Activated CD4-positive, alpha-beta T cell treated with anti-CD3 and anti-CD28 coated beads for 36 hours (primary cell): ENCODE data around the gene SLC39A10. TPM values are rescaled to one million over a fixed set of nuclear protein-coding genes. Genes with fewer than 3 reads are reported as not detected.
"Not testable (repeated sequence)": the region's sequence is repeated elsewhere in the genome, so short reads cannot be mapped to it uniquely, and the experiment has no call there.

Experiments used
- ATAC-seq: fragments of 200-7000 bp; cut with Tn5 transposase; one replicate; pipeline ENCODE4 v1.10.0; 2021; ENCODE audit warnings: mild to moderate bottlenecking, moderate library complexity
- CTCF ChIA-PET: fragments of 350-600 bp; sonication (Branson Sonifier 250); formaldehyde crosslinking; loops from one replicate; lab custom pipeline; 2021; ENCODE audit warnings: antibody characterized with exemption; lab: Charles Lee
- POLR2A ChIA-PET: fragments of 350-600 bp; sonication (Branson Sonifier 250); formaldehyde crosslinking; loops from one replicate; lab custom pipeline; 2021; ENCODE audit warnings: antibody characterized with exemption, inconsistent platforms; lab: Charles Lee
- DNase-seq: peaks from one replicate; pipeline ENCODE4 v3.0.0-alpha.2; 2020
- H3K27ac Mint-ChIP-seq: one replicate; pipeline ENCODE4 v1.8.0; 2021; ENCODE audit warnings: mixed read lengths
- H3K27me3 Mint-ChIP-seq: one replicate; pipeline ENCODE4 v1.8.0; 2021; ENCODE audit warnings: mixed read lengths
- H3K36me3 Mint-ChIP-seq: one replicate; pipeline ENCODE4 v1.8.0; 2021; ENCODE audit warnings: low read depth, mixed read lengths
- H3K4me1 Mint-ChIP-seq: one replicate; pipeline ENCODE4 v1.8.0; 2021; ENCODE audit warnings: mixed read lengths
- H3K4me3 Mint-ChIP-seq: one replicate; pipeline ENCODE4 v1.8.0; 2021; ENCODE audit warnings: mild to moderate bottlenecking, moderate library complexity, mixed read lengths
- H3K9me3 Mint-ChIP-seq: one replicate; pipeline ENCODE4 v1.8.0; 2021; ENCODE audit warnings: low read depth, mixed read lengths
- intact Hi-C, 2 experiments: fragments of 100-400 bp; cut with DNase I in 1 of 2; cut with micrococcal nuclease in 1 of 2; formaldehyde crosslinking; loops; one replicate each; pipeline versions ENCODE4 v1.14.2 to v1.15.1; 2022 to 2024; cut with DNase I, micrococcal nuclease
- total RNA-seq, 2 experiments: library from RNA; stranded (reverse); gene quantifications; one replicate each; pipeline ENCODE4 v1.2.3, GENCODE V29; 2021

SLC39A10 gene
- total RNA-seq, 2 experiments from 2014 or later: 24.0 to 27.8 TPM

DNA sequence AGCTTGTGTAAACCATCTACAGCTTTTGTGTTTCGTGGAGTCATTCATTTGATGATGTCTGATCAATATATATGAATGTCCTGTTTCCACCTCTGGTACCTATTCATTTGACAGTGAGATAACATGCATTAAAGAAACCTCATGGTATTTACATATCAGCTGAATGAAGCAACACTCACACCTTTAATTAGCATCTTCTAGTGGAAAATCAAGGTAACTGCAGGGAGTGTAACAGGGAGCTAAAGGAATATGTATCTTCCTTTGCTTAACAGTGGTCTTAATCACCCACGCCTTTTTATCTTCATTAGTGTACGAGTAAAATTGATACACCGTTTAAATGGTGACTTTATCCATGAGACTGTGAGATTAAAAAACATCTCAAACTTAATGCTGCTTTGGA lies 15.6 kb downstream of the SLC39A10 start:
- intact Hi-C loops: no loop called here
- POLR2A ChIA-PET: interaction anchor here (0.6 to 1.0 kb wide), 3 partner anchors 13 to 403 kb away, joined by 3 to 4 read pairs (median 3); partner anchors contain the start of gene SLC39A10
- Mint-ChIP-seq H3K9me3 (no peaks in the 10 kb centered on the region), H3K4me3 (no peak overlapping the region), H3K36me3 (peaks cover under 1% of the 10 kb centered on the region), H3K4me1 (peaks cover 33% of the 10 kb centered on the region), H3K27ac (no peak overlapping the region), H3K27me3 (no peaks in the 10 kb centered on the region)
- no peak for DNase-seq
- no peak for ATAC-seq
- CTCF ChIA-PET: interaction anchor here (0.6 to 2.3 kb wide), 5 partner anchors 10 to 484 kb away, joined by 3 to 8 read pairs (median 4); no protein-coding TSS in a partner anchor

DNA sequence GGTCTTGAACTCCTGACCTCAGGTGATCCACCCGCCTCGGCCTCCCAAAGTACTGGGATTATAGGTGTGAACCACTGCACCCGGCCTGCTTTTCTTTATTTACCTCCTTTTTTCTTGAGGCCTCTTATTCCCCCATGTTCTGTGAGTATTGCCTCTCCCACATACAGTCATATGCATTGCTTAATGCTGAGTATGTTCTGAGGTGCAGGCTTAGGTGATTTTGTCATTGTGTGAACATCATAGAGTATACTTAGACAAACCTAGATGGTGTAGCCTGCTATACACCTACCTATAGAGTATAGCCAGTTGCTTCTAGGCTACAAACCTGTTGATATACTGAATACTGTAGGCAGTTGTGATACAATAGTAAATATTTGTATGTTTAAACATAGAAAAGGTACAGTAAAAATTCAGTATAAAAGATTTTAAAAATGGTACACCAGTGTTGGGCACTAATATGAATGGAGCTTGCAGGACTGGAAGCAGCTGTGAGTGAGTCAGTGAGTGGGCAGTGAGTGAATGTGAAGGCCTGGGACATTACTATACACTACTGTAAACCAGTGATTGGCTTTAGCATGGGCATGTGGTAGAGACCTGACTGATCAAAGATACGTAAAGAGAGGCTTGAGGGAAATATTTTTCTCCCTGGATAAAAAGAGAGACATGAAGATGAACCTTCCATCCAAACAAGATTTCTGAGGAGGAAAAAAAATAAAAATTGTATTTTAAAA lies 17.6 kb downstream of the SLC39A10 start:
- Mint-ChIP-seq H3K4me1 (peaks cover 32% of the 10 kb centered on the region), H3K27me3 (no peaks in the 10 kb centered on the region), H3K9me3 (no peaks in the 10 kb centered on the region), H3K4me3 (no peak overlapping the region), H3K27ac (no peak overlapping the region), H3K36me3 (peaks cover 5% of the 10 kb centered on the region)
- no peak for ATAC-seq
- no peak for DNase-seq
- ChIA-PET POLR2A (no interaction called here), CTCF (no interaction called here)
- intact Hi-C loops: no loop called here

DNA sequence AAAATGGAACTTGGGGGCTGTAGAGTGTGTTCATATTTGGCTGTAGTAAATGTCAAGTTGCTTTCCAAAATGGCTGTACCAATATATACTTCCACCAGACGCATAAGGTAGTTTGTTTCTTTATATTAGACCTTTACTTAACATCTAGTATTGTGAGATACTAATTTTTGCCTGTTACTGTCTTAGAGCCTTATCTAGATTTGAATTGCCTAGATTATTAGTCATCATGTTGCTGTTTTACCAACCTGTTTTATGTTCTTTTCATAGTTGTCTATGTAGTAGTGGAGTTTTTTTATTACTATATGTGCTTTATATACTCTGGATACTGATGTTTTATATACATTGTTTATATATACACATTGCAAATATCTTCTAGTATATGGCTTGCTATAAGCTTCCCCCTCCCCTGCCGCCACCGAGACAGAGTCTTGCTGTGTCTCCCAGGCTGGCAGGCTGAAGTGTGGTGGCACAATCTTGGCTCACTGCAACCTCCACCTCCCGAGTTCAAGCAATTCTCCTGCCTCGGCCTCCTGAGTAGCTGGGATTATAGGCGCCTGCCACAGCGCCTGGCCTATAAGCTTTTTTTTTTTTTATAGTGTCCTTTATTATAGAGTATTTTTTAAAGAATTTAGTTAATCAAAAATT lies 18.9 kb downstream of the SLC39A10 start:
- CTCF ChIA-PET: no interaction called here
- peak; percentile 61 for ATAC-seq

DNA sequence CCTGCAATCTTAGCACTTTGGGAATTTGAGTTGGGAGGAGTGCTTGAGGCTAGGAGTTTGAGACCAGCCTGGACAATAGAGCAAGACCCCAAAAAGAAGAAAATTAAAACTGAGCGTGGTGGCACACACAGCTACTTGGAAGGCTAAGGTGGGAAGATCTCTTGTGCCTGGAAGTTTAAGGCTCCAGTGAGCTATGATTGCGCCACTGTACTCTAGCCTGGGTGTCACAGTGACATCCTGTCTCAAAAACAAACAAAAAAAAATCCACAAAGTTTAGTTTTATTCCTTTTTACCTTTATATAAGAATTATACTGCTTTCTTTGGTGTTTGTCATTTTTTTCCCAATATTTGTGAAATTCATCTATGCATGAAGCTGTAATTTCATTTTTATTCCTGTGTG lies 20.3 kb downstream of the SLC39A10 start:
- no peaks in the 10 kb centered on the region for H3K27me3 Mint-ChIP-seq
- ChIA-PET CTCF (interaction anchor here (0.7 to 1.2 kb wide), 2 partner anchors 10 to 248 kb away, joined by 6 to 7 read pairs; no protein-coding TSS in a partner anchor), POLR2A (no interaction called here)
- H3K4me1 Mint-ChIP-seq: peaks cover 38% of the 10 kb centered on the region
- H3K9me3 Mint-ChIP-seq: no peaks in the 10 kb centered on the region
- DNase-seq (no peak), ATAC-seq (no peak)
- intact Hi-C loops: no loop called here
- peaks cover 14% of the 10 kb centered on the region for H3K36me3 Mint-ChIP-seq
- H3K27ac Mint-ChIP-seq: peak overlapping the region; percentile 53
- no peak overlapping the region for H3K4me3 Mint-ChIP-seq

More for the DNA sequence above, 18.9 kb downstream of the SLC39A10 start:
- peaks cover 40% of the 10 kb centered on the region for H3K4me1 Mint-ChIP-seq
- H3K27me3 Mint-ChIP-seq: no peaks in the 10 kb centered on the region
- intact Hi-C loops: no loop called here
- no peak for DNase-seq
- no peak overlapping the region for H3K4me3 Mint-ChIP-seq
- H3K36me3 Mint-ChIP-seq: peaks cover 12% of the 10 kb centered on the region
- H3K27ac Mint-ChIP-seq: no peak overlapping the region
- POLR2A ChIA-PET: no interaction called here
- no peaks in the 10 kb centered on the region for H3K9me3 Mint-ChIP-seq

DNA sequence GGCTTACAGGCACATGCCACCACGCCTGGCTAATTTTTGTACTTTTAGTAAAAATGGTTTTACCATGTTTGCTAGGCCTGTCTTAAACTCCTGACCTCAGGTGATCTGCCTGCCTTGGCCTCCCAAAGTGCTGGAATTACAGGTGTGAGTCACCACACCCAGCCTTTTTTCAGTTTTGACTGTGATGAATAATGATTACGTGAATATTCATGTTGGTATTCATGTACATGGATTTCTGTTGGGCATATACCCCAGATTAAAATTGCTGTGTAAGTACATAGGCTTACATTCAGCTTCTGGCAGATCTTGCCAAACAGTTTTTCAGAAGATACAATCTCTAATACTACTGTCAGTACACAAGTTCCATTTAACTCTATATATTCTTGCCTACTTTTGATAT lies 20.9 kb downstream of the SLC39A10 start:
- H3K27ac Mint-ChIP-seq: no peak overlapping the region
- H3K9me3 Mint-ChIP-seq: no peaks in the 10 kb centered on the region
- ATAC-seq (peak; percentile 39), DNase-seq (no peak)
- CTCF ChIA-PET: interaction anchor here (0.7 to 1.2 kb wide), 2 partner anchors 11 to 248 kb away, joined by 6 to 7 read pairs; no protein-coding TSS in a partner anchor
- peaks cover 38% of the 10 kb centered on the region for H3K4me1 Mint-ChIP-seq
- H3K27me3 Mint-ChIP-seq: no peaks in the 10 kb centered on the region
- no peak overlapping the region for H3K4me3 Mint-ChIP-seq
- POLR2A ChIA-PET: no interaction called here
- H3K36me3 Mint-ChIP-seq: peaks cover 14% of the 10 kb centered on the region
- intact Hi-C loops: no loop called here

DNA sequence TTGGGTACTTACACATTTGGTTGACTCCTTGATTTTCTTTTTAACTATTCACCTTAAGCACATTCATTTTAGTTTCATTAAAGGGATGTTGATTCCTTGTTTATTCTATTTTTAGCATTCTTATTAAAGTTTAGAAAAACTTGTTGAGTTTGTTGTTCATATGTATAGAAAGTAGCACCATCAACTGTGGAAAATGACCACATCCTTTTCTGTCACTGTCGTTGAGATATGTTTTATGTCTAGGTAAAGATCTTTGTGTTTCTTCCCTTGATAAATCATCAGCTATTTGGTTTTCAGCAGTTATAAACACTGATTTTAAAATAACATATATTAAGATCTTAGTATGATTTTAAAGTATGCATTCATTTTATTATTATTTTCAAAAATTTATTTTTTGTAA lies 25.1 kb downstream of the SLC39A10 start:
- intact Hi-C loops: loop anchor here in 1 of 2 experiments (5.0 kb wide), 1 partner anchor 385 kb away; the partner anchor contains the start of gene DNAH7
- H3K9me3 Mint-ChIP-seq: no peaks in the 10 kb centered on the region
- POLR2A ChIA-PET: no interaction called here
- peaks cover 38% of the 10 kb centered on the region for H3K36me3 Mint-ChIP-seq
- CTCF ChIA-PET: interaction anchor here (1.0 kb wide), 1 partner anchor 22 kb away, joined by 4 read pairs; no protein-coding TSS in a partner anchor
- H3K27ac Mint-ChIP-seq: no peak overlapping the region
- no peak for DNase-seq
- H3K4me1 Mint-ChIP-seq: peaks cover 37% of the 10 kb centered on the region
- ATAC-seq: no peak
- no peaks in the 10 kb centered on the region for H3K27me3 Mint-ChIP-seq
- H3K4me3 Mint-ChIP-seq: no peak overlapping the region

DNA sequence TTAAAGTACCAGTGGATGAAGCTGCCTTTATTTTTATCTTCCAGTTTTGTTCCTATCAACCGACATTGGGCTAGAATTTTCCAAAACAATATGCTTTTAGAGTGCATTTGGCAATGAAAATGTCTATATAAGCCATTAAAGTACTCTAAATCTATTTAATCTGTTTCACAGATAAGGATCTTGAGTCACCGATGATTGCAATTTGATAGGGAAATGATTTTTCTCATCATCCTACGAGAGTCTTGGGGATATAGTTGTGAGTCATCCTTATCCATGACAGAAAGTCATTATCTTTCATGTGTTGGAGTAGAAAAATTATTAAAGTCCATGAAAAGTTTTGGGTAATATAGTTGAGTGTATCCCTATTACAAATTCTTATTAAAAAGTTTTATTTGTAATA lies 26.1 kb downstream of the SLC39A10 start:
- CTCF ChIA-PET: interaction anchor here (0.7 kb wide), 1 partner anchor 771 kb away, joined by 3 read pairs; no protein-coding TSS in a partner anchor
- POLR2A ChIA-PET: no interaction called here
- intact Hi-C loops: loop anchor here in 1 of 2 experiments (5.0 kb wide), 1 partner anchor 384 kb away; the partner anchor contains the start of gene DNAH7
- ATAC-seq (no peak), DNase-seq (no peak)
- Mint-ChIP-seq H3K36me3 (peaks cover 33% of the 10 kb centered on the region), H3K27ac (no peak overlapping the region), H3K4me3 (no peak overlapping the region), H3K4me1 (peaks cover 27% of the 10 kb centered on the region), H3K27me3 (no peaks in the 10 kb centered on the region), H3K9me3 (no peaks in the 10 kb centered on the region)

DNA sequence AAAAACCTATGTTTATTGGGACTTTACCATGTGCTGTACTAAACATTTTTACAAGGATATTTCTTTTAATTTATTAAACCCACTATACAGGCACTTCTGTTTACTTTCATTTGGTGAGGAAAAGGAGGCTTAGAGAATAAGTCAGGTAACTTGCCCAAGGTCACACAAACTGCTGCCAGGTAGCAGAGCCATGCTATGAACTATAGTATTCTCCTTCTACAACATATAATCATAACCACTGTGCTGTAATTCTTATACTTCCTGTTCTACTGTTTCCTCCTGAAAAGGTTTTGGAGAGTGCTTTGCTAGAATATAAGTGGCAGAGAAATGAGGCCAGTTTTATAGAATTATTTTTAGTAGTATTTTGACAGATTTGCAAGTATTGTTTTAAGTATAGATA lies 29.5 kb downstream of the SLC39A10 start:
- H3K36me3 Mint-ChIP-seq: peaks cover 42% of the 10 kb centered on the region
- H3K27ac Mint-ChIP-seq: no peak overlapping the region
- intact Hi-C loops: no loop called here
- ChIA-PET CTCF (interaction anchor here (1.0 to 1.2 kb wide), 2 partner anchors 14 to 382 kb away, joined by 3 to 4 read pairs; partner anchors contain the start of gene DNAH7), POLR2A (no interaction called here)
- H3K9me3 Mint-ChIP-seq: peaks cover 12% of the 10 kb centered on the region
- peaks cover 17% of the 10 kb centered on the region for H3K4me1 Mint-ChIP-seq
- DNase-seq: no peak
- H3K4me3 Mint-ChIP-seq: no peak overlapping the region
- no peak for ATAC-seq
- no peaks in the 10 kb centered on the region for H3K27me3 Mint-ChIP-seq

DNA sequence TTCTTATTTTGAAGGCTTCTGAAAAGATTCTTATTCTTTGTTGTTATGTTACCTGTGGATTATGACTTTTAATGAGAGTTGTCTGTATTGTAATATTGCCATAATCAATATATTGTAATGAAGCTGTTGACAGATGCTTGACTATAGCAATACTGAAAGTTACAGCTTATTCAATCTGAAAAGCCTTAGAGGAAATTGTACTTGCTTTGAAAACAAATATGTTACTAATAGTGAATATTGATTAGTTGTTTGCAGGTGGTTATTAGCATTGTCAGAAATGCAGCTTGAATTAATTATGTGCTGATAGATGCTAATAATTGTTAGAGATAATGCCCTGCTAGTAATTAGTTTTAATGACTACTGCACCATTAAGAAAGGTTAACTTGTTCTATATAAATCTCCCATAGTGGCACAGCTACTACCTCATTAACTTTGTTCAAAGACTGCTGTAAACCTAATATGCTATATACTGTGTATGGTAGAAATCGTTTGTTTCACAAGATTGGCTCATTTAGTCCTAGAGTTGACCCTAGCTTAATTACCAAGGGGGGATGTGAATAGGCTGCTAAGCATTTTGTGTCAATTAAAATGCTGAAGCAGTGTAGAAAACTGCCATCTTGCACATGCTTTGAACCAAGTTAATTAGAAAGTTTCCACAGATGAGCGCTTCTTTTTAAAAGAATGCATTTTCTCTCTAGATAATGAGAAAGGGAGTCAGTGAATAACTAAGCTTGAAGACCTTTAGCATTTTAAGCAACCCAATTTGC lies 30.5 kb downstream of the SLC39A10 start:
- ChIA-PET CTCF (interaction anchor here (1.0 to 1.2 kb wide), 2 partner anchors 15 to 381 kb away, joined by 3 to 4 read pairs; partner anchors contain the start of gene DNAH7), POLR2A (no interaction called here)
- Mint-ChIP-seq H3K27ac (no peak overlapping the region), H3K4me3 (no peak overlapping the region), H3K4me1 (peaks cover 26% of the 10 kb centered on the region), H3K36me3 (peaks cover 47% of the 10 kb centered on the region), H3K27me3 (no peaks in the 10 kb centered on the region), H3K9me3 (peaks cover 15% of the 10 kb centered on the region)
- ATAC-seq: no peak
- intact Hi-C loops: no loop called here
- no peak for DNase-seq

DNA sequence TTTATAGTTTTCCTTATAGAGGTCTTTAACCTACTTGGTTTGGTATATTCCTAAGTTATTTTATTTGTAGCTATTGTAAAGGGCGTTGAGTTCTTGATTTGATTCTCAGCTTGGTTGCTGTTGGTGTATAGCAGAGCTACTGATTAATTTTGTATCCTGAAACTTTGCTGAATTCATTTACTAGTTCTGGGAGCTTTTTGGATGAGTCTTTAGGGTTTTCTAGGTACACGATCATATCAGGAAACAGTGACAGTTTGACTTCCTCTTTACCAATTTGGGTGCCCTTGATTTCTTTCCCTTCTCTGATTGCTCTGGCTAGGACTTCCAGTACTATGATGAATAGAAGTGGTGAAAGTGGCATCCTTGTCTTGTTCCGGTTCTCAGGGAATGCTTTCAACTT lies 35.5 kb downstream of the SLC39A10 start:
- peaks cover 25% of the 10 kb centered on the region for H3K4me1 Mint-ChIP-seq
- H3K9me3 Mint-ChIP-seq: peaks cover 28% of the 10 kb centered on the region
- H3K4me3 Mint-ChIP-seq, H3K27me3 Mint-ChIP-seq, intact Hi-C loops, CTCF ChIA-PET, DNase-seq, H3K27ac Mint-ChIP-seq, POLR2A ChIA-PET, ATAC-seq: not testable (repeated sequence)
- H3K36me3 Mint-ChIP-seq: peaks cover 53% of the 10 kb centered on the region

DNA sequence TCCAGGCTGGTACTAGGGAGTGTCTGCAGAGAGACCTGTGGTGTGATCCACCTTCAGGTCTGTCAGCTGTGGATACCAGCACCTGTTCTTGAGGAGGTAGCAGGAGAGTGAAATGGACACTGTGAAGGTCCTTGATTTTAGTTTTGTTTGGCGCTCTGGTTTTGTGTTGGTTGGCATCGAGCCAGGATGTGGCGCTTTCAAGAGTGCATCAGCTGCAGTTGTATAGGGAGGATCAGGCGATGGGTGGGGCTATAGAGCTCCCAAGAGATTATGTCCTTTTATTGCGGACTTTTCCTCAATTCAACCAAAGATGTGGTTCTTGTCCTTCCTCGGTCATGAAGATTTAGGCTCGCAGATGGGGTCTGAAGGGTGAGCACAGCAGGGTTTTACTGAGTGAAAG lies 37.5 kb downstream of the SLC39A10 start:
- no peak overlapping the region for H3K27ac Mint-ChIP-seq
- CTCF ChIA-PET: interaction anchor here (0.7 kb wide), 1 partner anchor 757 kb away, joined by 3 read pairs; no protein-coding TSS in a partner anchor

More for the DNA sequence above, 37.5 kb downstream of the SLC39A10 start:
- intact Hi-C loops: no loop called here
- DNase-seq (no peak), ATAC-seq (no peak)
- peaks cover 65% of the 10 kb centered on the region for H3K36me3 Mint-ChIP-seq
- H3K27me3 Mint-ChIP-seq: no peaks in the 10 kb centered on the region
- POLR2A ChIA-PET: no interaction called here
- no peak overlapping the region for H3K4me3 Mint-ChIP-seq
- peaks cover 33% of the 10 kb centered on the region for H3K9me3 Mint-ChIP-seq
- H3K4me1 Mint-ChIP-seq: peaks cover 33% of the 10 kb centered on the region
